Mesendoderm (in vitro differentiated cells): ENCODE data around the gene PRDM16.

Experiments used
- DNase-seq: peaks from one replicate; pipeline ENCODE4 v3.0.0; 2013
- H2AK5ac ChIP-seq: 2 replicates; pipeline ENCODE4 v1.6.1; 2013; ENCODE audit warnings: low read length, inconsistent platforms
- H2BK120ac ChIP-seq: 2 replicates; pipeline ENCODE4 v1.6.1; 2013; ENCODE audit warnings: low read depth, mild to moderate bottlenecking, low read length, moderate library complexity, mixed read lengths
- H2BK15ac ChIP-seq: replicated peaks from 2 replicates; pipeline ENCODE4 v1.6.1; 2013; ENCODE audit warnings: low read depth, mild to moderate bottlenecking, moderate library complexity
- H2BK5ac ChIP-seq: 2 replicates; pipeline ENCODE4 v1.6.1; 2013; ENCODE audit warnings: low read length, inconsistent platforms
- H3K18ac ChIP-seq: 2 replicates; pipeline ENCODE4 v1.6.1; 2013; ENCODE audit warnings: mild to moderate bottlenecking, low read length, mixed read lengths
- H3K23ac ChIP-seq: one replicate; pipeline ENCODE4 v1.6.1; 2013; ENCODE audit warnings: low read length
- H3K27ac ChIP-seq: 2 replicates; pipeline ENCODE4 v1.5.1; 2013; ENCODE audit warnings: low read depth, mild to moderate bottlenecking, inconsistent platforms, low read length, moderate library complexity
- H3K27me3 ChIP-seq: 2 replicates; pipeline ENCODE4 v1.6.1; 2013; ENCODE audit warnings: low read length, control low read depth, mild to moderate bottlenecking, inconsistent platforms; ENCODE audit not compliant: insufficient read depth, poor library complexity
- H3K36me3 ChIP-seq: 2 replicates; pipeline ENCODE4 v1.6.1; 2013; ENCODE audit warnings: low read length, inconsistent platforms; ENCODE audit not compliant: control insufficient read depth, insufficient read depth
- H3K4ac ChIP-seq: one replicate; pipeline ENCODE4 v1.6.1; 2013; ENCODE audit warnings: low read depth, mild to moderate bottlenecking, low read length, moderate library complexity
- H3K4me1 ChIP-seq: 2 replicates; pipeline ENCODE4 v1.6.1; 2013; ENCODE audit warnings: low read depth, low read length, inconsistent platforms; ENCODE audit not compliant: control insufficient read depth
- H3K4me2 ChIP-seq: 2 replicates; pipeline ENCODE4 v1.6.1; 2013; ENCODE audit warnings: low read length
- H3K4me3 ChIP-seq: 2 replicates; pipeline ENCODE4 v1.5.1; 2013; ENCODE audit warnings: mild to moderate bottlenecking, low read length
- H3K56ac ChIP-seq: one replicate; pipeline ENCODE4 v1.6.1; 2013; ENCODE audit warnings: low read length
- H3K79me1 ChIP-seq: 2 replicates; pipeline ENCODE4 v1.6.1; 2013; ENCODE audit warnings: low read length, inconsistent platforms
- H3K79me2 ChIP-seq: 2 replicates; pipeline ENCODE4 v1.6.1; 2013; ENCODE audit warnings: mild to moderate bottlenecking, low read length; ENCODE audit not compliant: control insufficient read depth, insufficient read depth
- H3K9ac ChIP-seq: 2 replicates; pipeline ENCODE4 v1.6.1; 2013; ENCODE audit warnings: low read length, inconsistent platforms
- H4K5ac ChIP-seq: one replicate; pipeline ENCODE4 v1.6.1; 2013; ENCODE audit warnings: low read length
- H4K8ac ChIP-seq: one replicate; pipeline ENCODE4 v1.6.1; 2013; ENCODE audit warnings: low read depth, mild to moderate bottlenecking, control low read depth, low read length, moderate library complexity
- WGBS: extraction: QIAGEN DNeasy Blood & Tissue Kit; methylation state at CpG from one replicate; pipeline ENCODE4 v1.1.7; 2013; ENCODE audit warnings: low lambda C conversion rate, missing lambda C conversion rate; ENCODE audit not compliant: insufficient coverage; ENCODE audit errors: extremely low coverage; 5-methylcytosine and 5-hydroxymethylcytosine counted together

Gene PRDM16

GRCh38 chr1:3193811-3194210 lies 124.8 kb downstream of the PRDM16 start:
- H3K27me3 ChIP-seq = no peaks in the 10 kb centered on the region
- no peak overlapping the region for H2BK120ac ChIP-seq
- no peak overlapping the region for H3K18ac ChIP-seq
- H3K23ac ChIP-seq = no peak overlapping the region
- H3K27ac ChIP-seq = no peak overlapping the region
- no peak overlapping the region for H2BK5ac ChIP-seq
- no peak overlapping the region for H4K5ac ChIP-seq
- DNase-seq = no peak
- H3K79me1 ChIP-seq = no peaks in the 10 kb centered on the region
- no CpG with 5 or more reads among the region's 11 CpGs for WGBS
- no peak overlapping the region for H2BK15ac ChIP-seq
- no peaks in the 10 kb centered on the region for H3K36me3 ChIP-seq
- H2AK5ac ChIP-seq = no peak overlapping the region
- H3K79me2 ChIP-seq = no peaks in the 10 kb centered on the region
- no peak overlapping the region for H3K56ac ChIP-seq
- no peak overlapping the region for H3K4me2 ChIP-seq
- no peak overlapping the region for H3K4ac ChIP-seq
- no peak overlapping the region for H3K4me3 ChIP-seq
- H4K8ac ChIP-seq = no peak overlapping the region
- no peaks in the 10 kb centered on the region for H3K4me1 ChIP-seq
- no peak overlapping the region for H3K9ac ChIP-seq

- DNase-seq = no peak
- Histone ChIP-seq H3K9ac (no peak overlapping the region), H3K4me1 (no peaks in the 10 kb centered on the region), H2BK120ac (no peak overlapping the region), H3K4me3 (no peak overlapping the region), H3K36me3 (no peaks in the 10 kb centered on the region), H4K5ac (no peak overlapping the region), H3K27ac (no peak overlapping the region), H3K18ac (no peak overlapping the region), H3K4me2 (no peak overlapping the region), H3K27me3 (no peaks in the 10 kb centered on the region), H3K79me2 (no peaks in the 10 kb centered on the region), H2BK5ac (no peak overlapping the region), H3K4ac (no peak overlapping the region), H3K79me1 (no peaks in the 10 kb centered on the region), H3K23ac (no peak overlapping the region), H3K56ac (no peak overlapping the region), H2BK15ac (no peak overlapping the region), H4K8ac (no peak overlapping the region), H2AK5ac (no peak overlapping the region)
- WGBS = no CpG with 5 or more reads among the region's 38 CpGs
Observed at GRCh38 chr1:3194760-3195479, 125.9 kb downstream of the PRDM16 start.

GRCh38 chr1:3195480-3195815 lies 126.4 kb downstream of the PRDM16 start:
- Histone ChIP-seq H2BK120ac (no peak overlapping the region), H2BK15ac (no peak overlapping the region), H3K27me3 (no peaks in the 10 kb centered on the region), H3K4me2 (no peak overlapping the region), H4K5ac (no peak overlapping the region), H3K9ac (no peak overlapping the region), H2AK5ac (no peak overlapping the region), H3K4me1 (no peaks in the 10 kb centered on the region), H3K36me3 (no peaks in the 10 kb centered on the region), H3K4ac (no peak overlapping the region), H4K8ac (no peak overlapping the region), H3K27ac (no peak overlapping the region), H3K79me2 (no peaks in the 10 kb centered on the region), H3K79me1 (no peaks in the 10 kb centered on the region), H3K18ac (no peak overlapping the region), H3K4me3 (no peak overlapping the region), H3K56ac (no peak overlapping the region), H2BK5ac (no peak overlapping the region), H3K23ac (no peak overlapping the region)
- DNase-seq = no peak
- WGBS = no CpG with 5 or more reads among the region's 10 CpGs

- no peaks in the 10 kb centered on the region for H3K79me1 ChIP-seq
- no peak overlapping the region for H3K4me3 ChIP-seq
- no peak overlapping the region for H3K27ac ChIP-seq
- H2BK15ac ChIP-seq = no peak overlapping the region
- H3K56ac ChIP-seq = no peak overlapping the region
- H3K18ac ChIP-seq = no peak overlapping the region
- H3K4ac ChIP-seq = no peak overlapping the region
- H2AK5ac ChIP-seq = no peak overlapping the region
- H3K4me1 ChIP-seq = no peaks in the 10 kb centered on the region
- H2BK120ac ChIP-seq = no peak overlapping the region
- whole genome bisulfite sequencing = no CpG with 5 or more reads among the region's 10 CpGs
- H3K9ac ChIP-seq = no peak overlapping the region
- no peak for DNase-seq
- H3K27me3 ChIP-seq = no peaks in the 10 kb centered on the region
- H2BK5ac ChIP-seq = no peak overlapping the region
- no peak overlapping the region for H3K4me2 ChIP-seq
- H3K79me2 ChIP-seq = no peaks in the 10 kb centered on the region
- no peak overlapping the region for H4K8ac ChIP-seq
- no peak overlapping the region for H4K5ac ChIP-seq
- H3K36me3 ChIP-seq = no peaks in the 10 kb centered on the region
- H3K23ac ChIP-seq = no peak overlapping the region
Observed at GRCh38 chr1:3195966-3196515, 127.0 kb downstream of the PRDM16 start.

GRCh38 chr1:3196577-3197245 lies 127.7 kb downstream of the PRDM16 start:
- H2BK120ac ChIP-seq = no peak overlapping the region
- H2AK5ac ChIP-seq = no peak overlapping the region
- no peak overlapping the region for H3K18ac ChIP-seq
- DNase-seq = no peak
- H3K4me2 ChIP-seq = no peak overlapping the region
- WGBS = no CpG with 5 or more reads among the region's 17 CpGs
- no peak overlapping the region for H3K56ac ChIP-seq
- no peak overlapping the region for H3K23ac ChIP-seq
- H4K5ac ChIP-seq = no peak overlapping the region
- H3K4ac ChIP-seq = no peak overlapping the region
- H3K36me3 ChIP-seq = no peaks in the 10 kb centered on the region
- no peaks in the 10 kb centered on the region for H3K79me1 ChIP-seq
- H3K4me3 ChIP-seq = no peak overlapping the region
- H4K8ac ChIP-seq = no peak overlapping the region
- no peaks in the 10 kb centered on the region for H3K79me2 ChIP-seq
- no peak overlapping the region for H2BK15ac ChIP-seq
- no peaks in the 10 kb centered on the region for H3K4me1 ChIP-seq
- no peaks in the 10 kb centered on the region for H3K27me3 ChIP-seq
- no peak overlapping the region for H2BK5ac ChIP-seq
- H3K9ac ChIP-seq = no peak overlapping the region
- no peak overlapping the region for H3K27ac ChIP-seq
